Right lobe of liver (tissue), 4 donors: Measurements from ENCODE around the gene HYAL3.

ENCODE experiments used
- CTCF ChIP-seq, 4 donors: fragments of 200-600 bp in 3 of 4; fragments of 450-650 bp in 1 of 4; IDR thresholded peaks; one replicate each; pipeline versions ENCODE4 v1.5.1 to v1.8.0; 2016 to 2022; ENCODE audit warnings: antibody characterized with exemption in 4 of 4, mild to moderate bottlenecking in 2 of 4
- POLR2A ChIP-seq: fragments of 450-650 bp; IDR thresholded peaks from one replicate; pipeline ENCODE4 v1.6.1; 2017; ENCODE audit warnings: antibody characterized with exemption, mild to moderate bottlenecking
- donor health status: DM: no; HTN: no; CAD: no.
- donor health status: DM: no; HTN: no; CAD: no.
- donor health status: DM: no; HTN: yes; CAD: no.

DNA sequence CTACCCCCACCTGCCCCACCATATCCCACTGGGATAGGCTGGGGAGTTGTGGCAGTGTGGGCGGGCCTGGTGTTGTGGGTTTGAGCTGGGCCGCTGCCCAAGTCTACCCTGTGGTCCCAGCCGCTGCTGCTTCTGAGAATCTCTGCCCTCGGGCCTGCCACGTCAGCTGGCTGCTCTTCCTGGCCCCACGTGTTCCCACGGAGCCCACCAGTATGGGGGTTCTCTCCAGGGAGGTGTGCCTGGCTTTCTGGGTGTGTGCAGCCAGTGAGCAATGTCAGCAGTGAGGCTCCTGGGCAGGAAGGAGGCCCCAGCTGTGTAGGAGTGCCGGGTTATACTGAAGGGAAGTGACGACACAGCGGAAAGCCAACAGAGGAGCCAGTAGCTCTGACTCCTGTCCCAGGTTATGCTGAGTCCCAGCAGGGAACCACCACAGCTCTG is 52.7 kb downstream of the HYAL3 start:
- TF ChIP-seq CTCF (IDR thresholded peaks at IDR 0.05), result peak in 1 of 4 donors; percentile 14
- no peak for TF ChIP-seq POLR2A
